GM23248 (cell line): Measurements from ENCODE around the gene C3orf33.

Experiments
- EZH2 ChIP-seq: fragments of 200-600 bp; sonication (generic); IDR thresholded peaks from 2 replicates; pipeline ENCODE4 v1.6.1; 2018; ENCODE audit warnings: antibody characterized with exemption, mild to moderate bottlenecking; ENCODE audit not compliant: insufficient read depth, poor library complexity, severe bottlenecking
- EZH2phosphoT487 ChIP-seq: fragments of 200-600 bp; sonication (generic); IDR thresholded peaks from 2 replicates; pipeline ENCODE4 v1.6.1; 2018; ENCODE audit warnings: antibody characterized with exemption, moderate library complexity, mild to moderate bottlenecking, low read depth; ENCODE audit not compliant: insufficient read depth

- TF ChIP-seq EZH2 (no peak), EZH2phosphoT487 (no peak)
Measured at GRCh38 chr3:155846119-155846518, 40.0 kb upstream of the C3orf33 start.
